Activated effector memory CD4-positive, alpha-beta T cell treated with Interleukin-2 at 50 U/mL for 16 hours (primary cell): ENCODE results near the gene MTG2.
A peak's percentile ranks its signal among the peaks of the same experiment; 100 is the strongest.

Experiments used
- DNase-seq: peaks from one replicate; pipeline ENCODE4 v3.0.0-alpha.2; 2020

MTG2 gene

DNA sequence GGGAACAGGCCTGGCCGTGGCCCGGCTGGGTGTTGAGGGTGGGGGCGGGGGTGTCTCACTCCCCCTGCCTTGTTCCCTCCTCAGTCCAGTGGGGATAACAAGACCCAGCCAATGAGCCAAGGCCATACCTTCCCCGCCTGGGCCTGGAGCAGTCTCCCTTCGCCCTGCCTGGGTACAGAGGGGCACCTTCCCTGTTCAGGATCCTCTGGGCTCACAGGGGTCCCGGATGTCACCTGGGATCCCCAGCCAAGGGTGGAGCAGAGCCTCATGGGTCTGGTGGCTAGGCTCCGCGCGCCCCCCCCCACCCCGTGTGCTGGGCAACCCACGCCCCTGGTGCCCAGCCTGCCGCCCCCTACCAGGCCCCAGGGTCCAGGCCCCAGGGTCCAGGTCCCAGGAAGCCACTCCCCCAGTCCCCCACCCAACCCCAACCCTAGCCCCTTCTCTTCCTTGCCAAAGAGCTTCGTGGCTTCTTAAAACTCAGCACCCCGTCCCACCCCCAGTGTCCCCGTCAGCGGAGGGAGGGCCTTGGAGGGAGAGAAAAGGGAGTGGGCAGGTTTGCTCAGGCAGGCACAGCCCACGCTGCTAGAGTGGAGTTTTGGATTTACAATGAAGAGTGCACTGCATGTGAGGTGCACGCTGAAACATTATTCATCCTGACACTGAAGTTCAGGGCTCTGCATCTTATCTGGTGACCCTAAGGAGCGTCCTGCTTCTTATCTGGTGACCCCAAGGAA lies 25.4 kb downstream of the MTG2 start:
- no peak for DNase-seq

DNA sequence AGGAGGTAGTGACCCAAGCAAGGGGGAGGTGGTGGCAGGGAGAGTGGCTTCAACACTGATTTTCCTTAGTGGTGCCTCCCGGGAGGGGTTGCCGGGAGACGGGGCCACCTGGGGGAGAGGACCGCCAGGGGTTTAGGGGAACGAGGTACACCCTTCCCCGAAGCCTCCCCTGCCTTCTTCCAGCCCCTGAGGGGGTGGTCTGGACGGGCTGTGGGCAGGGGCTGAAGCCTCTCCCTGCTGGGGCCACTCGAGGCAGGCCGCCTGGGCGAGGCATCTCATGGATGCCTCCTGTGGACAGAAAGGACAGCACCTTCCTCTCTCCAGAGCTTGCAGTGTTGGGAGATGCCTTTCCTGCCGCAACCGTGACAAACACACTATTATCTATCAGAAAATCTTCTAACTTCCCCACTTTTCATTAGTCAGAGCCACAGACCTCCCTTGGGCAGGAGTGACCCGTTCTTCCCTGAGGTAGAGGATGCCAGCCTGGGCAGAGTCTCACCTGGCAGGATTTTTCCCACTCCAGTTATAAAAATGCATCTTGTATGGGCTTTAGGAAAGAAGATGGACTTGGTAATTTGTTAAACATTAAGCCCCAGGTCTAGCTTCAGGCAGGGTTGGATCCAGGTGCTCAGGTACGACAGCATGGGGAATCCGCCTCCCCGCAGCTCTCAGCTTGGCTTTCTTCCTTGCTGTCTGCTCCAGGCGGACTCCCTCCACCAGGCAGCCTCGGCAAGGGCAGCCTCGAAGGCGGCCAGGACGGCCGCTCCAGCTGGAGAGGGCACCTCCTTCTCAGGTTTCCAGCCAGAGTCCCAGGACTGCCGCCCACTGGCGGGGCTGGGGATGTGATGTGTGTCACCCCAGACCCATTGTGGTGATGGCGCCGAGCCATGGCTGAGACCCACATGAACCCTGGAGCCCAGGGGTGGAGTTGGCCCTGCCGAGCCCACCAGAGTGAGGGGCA lies 26.2 kb downstream of the MTG2 start:
- no peak for DNase-seq

DNA sequence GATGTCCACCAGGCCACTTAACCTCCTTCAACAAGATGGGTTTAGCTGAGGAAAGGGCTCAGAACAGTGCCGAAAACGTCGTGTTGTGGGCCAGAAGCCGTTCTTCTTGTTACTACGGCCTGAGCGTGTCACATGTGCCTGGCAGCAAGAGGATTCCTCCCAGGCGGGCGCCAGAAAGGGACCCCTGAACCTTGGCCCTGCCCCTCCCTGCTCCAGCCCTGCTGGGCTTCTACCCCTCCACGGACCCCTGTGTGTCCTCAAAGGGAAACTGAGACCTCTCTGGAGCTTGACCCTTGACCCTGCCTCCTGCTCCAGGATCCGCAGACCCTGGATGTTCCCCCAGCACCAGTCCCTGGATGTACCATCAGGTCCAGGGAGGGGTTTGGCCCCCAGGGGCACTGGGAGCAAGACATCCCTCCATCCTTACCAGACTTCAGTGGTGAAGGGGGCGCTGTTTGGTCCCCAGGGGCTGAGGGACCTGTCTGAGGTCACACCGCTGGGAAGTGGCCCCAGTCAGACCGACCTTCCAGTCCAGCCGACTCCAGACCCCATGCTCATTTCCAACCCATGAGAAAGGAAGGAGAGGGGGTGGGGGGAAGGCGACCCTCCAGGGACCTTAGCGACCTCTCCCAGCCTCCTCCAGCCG lies 27.1 kb downstream of the MTG2 start:
- no peak for DNase-seq

DNA sequence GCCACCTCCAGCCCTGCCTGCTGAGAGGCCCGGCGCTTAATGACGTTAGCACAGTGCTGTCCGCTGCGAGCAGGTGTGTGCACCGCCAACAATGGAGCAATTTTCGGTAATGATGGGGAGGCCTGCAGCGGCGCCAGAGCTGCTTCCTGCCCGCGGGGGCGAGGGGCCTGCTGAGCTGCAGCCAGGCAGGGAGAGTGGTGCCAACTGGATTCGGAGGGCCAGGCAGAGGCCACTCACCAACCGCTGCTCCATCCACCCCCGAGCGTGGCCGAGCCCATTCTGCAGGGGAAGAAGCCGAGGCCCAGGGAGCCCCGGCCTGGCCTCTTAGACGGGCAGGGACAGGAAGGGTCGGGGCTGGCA lies 27.6 kb downstream of the MTG2 start:
- no peak for DNase-seq

DNA sequence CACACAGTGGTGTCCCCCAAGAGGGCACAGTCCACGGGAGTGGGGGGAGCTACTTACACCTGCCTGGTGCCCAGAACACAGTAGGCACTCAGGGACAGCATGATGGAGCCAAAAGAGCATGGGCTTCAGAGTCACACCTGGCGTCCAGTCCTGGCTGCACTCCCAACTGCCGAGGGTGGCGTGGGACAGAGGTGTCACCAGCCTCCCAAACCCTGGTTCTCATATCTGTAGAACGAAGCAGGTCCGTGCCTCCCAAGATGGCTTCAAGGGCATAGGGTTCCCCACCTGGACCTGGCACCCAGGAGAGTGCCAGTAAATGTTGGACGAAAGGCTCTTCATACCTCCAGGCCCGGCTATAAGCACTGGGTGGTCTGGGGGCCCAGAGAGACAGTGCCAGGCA lies 28.4 kb downstream of the MTG2 start:
- no peak for DNase-seq

DNA sequence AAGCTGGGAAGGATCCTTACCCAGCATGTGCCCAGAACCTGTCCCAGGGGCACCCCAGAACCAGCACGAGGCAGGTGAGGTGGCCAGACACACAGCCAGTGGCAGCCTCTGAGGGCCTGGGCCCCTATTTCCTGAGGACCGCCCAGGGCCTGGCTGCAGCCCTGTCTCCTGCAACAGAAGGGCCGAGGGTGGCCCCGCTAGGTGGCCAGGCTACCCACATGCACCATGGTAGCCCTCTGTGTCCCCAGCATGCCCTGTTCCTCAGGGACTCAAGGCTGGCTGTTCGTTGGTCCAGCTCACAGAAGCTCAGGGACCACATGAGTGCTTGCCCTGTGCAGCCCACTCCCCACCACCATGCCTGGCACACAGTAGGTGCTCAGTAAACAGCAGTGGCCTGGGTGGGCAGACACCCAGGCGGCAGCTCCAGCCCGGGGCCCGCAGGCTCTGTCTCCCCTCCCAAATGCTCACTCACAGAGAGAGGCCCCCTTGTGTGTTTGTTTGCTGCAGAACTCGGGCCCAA lies 29.0 kb downstream of the MTG2 start:
- DNase-seq: no peak

DNA sequence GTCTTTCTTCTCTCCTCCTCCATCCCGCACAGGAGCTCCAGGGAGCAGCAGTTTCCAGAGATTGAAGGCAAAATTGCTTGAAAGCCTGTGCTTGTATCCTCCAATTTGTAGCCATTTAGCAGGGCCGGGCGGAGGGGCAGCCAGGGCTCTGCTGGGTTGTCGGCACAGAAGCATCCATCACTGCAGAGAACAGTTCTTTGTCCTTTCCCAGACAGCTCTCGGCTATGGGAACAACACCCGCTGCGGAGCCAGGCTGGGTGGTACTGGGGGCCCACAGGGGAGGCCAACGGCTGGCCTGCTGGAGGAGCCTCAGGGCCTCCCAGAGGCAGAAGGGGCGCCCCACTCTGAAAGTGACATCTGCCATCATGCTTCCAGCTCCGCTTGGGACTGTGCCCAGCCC lies 29.5 kb downstream of the MTG2 start:
- DNase-seq: no peak

DNA sequence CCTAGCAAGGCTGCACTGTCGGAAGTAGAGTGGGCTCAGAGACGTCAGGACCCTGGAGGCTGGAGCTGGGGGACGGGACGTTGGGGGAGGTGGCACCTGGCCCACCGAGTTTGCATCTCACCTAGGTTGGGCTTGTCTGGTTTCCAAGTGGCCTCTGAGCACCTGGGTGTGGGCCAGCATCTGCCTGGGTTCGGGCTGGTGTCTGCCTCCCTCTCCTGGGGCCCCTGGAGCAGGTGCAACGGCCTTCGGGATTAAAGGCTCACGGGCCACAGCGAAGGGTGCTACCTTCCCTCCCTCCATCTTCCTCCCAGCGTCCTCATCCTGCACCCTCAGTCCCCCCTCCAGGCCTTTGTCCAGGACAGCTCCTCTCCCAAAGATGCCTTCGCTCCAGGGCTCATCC lies 31.2 kb downstream of the MTG2 start:
- no peak for DNase-seq

DNA sequence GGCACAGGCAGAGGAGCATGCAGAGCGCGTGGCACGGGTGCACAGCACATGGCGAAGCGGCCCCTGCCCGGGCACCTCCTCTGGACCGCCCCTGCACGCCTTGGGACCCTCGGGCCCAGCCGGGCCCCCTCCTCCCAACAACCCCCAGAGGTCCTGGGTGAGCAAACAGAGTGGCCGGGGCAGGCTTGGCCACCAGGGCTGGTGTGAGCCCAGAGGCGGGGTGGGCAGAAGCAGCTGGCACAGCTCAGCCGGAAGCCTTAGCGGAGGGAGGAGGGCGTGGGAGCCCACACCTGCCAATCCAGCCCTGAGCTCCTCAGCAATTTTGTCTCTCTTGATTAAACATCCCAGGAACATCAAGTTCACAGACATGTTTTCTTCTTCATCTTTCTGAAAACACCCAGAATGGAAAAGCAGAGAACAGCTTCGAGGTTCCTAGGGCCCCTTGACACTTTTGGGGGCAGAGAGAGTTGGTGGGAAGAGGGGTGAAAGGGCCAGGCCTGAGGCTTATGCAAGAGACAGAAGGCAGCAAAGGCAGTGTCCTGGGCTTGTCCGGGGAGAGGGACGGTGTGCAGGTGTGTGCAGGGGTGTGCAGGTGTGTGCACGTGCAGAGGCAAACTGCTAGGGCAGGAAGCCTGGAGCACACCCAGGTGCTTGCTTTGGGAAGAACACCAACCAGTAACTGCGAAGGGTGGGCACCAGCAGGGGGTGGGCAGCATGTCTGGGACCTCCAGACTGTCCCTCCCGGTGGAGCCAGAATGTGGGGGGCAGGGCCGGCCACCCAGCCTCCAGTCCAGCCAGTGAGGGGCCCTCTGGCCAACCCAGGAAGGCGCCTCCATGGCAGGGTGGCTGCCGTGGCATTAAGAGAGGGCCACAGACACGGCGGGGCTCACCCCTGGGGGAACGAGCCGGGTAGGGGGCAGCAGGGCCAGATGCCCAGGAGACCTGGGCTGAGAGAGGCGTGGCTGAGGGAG lies 32.5 kb downstream of the MTG2 start:
- no peak for DNase-seq

DNA sequence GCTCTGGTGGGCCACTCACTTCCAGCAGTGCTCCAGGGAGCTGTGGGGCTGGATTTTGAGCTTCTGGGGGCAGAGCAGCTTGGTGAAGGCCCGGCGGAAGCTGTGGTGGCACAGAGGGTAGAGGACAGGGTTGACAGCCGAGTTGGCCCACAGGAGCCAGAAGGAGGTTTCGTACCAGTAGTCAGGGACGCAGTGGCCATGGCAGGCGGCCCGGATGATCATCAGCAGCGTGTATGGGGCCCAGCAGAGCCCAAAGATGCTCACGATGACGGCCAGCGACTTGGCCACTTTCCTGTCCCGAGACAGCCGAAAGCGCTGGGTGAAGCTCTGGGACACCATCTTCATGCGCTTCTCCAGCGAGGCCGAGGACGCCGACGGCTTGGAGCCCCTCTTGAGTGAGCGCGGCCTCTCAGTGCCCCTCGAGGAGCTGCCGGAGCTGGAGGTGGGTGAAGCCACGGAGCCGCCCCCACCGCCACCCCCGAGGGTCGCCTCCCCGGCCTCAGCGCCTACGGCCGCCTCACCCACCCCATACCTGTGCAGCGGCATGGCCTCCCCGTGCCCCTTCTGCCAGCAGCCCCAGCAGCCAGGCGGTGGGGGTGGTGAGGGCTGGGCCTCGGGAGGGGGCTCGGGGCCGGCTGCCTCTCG lies 33.3 kb downstream of the MTG2 start:
- no peak for DNase-seq

DNA sequence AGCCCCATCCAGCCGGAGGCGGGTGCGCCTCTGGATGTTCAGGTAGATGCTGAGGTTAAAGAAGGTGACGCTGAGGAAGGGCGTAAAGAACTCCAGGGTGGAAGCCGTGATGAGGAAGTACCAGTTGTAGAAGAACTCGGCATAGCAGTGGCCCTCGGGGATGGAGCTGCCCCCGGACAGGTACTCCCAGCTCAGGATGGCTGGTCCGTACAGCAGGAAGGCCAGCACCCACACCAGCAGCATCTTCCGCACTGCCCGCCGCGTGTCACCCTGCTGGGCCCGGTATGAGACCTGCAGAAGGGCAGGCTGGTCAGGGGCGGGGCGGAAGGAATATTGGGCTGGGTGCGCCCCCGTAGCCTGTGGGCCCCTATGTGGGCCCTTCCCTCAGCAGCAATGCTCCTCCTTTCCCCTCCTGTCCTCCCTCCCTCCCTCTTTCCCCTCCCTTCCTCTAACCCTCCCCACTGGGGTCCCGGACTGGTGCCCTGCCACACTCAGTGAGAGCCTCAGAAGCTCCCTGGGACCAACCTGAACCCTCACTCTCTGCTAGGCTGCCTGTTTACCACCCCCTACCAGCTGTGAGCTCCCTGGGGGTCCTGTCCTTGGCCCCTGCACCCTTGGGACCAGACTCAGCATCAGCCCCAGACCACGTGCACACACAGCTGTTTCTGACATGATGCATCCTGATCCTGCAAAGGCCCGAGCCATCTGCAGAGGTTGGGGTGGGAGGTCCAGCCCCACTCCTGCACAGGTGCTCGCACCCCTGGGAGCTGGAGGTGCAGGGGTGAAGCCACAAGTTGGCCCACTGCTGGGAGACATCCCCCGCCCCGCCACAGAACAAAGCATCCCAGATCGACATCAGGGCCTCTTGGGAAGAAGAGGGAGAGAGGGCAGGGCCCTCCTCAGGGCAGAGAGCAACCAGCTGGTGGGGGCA lies 34.1 kb downstream of the MTG2 start:
- no peak for DNase-seq

DNA sequence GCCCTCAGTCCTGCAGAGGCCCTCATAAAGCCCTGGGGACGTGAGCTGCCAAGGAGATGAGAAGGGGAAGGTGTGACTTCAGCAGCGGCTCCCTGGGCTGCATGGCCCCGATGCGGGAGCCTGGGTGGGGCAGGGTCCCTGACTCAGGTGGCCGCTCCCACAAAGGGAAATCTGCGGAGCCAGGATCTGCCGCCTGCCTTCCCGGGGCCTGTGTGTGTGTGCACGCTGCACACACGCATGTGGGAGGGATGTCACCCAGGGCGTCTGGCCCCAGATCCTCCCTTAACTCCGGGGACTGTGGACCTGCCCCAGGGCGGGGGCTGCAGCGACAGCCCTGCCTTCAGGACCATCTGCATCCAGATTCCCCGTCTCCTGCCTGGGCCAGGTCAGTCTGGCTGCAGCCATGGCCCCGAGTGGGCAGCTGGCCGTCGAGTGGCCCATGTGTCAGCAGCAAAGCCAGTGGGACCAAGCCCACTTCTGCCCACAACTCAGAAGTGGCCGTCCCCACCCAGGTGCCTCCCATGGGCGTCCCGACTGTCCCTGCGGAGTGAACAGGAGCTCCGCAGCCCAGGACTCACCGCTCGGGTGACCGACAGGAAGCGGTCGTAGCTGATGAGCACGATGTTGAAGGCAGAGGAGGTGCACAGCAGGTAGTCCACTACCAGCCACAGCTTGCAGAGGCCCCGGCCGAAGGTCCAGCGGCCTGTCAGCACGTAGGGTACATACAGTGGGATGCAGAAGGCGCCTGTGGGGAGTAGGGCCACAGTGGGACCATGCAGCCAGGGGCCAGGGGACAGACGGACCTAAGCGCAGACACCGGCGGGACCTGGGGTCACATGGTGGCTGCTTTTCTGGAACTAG lies 35.3 kb downstream of the MTG2 start:
- DNase-seq: no peak

DNA sequence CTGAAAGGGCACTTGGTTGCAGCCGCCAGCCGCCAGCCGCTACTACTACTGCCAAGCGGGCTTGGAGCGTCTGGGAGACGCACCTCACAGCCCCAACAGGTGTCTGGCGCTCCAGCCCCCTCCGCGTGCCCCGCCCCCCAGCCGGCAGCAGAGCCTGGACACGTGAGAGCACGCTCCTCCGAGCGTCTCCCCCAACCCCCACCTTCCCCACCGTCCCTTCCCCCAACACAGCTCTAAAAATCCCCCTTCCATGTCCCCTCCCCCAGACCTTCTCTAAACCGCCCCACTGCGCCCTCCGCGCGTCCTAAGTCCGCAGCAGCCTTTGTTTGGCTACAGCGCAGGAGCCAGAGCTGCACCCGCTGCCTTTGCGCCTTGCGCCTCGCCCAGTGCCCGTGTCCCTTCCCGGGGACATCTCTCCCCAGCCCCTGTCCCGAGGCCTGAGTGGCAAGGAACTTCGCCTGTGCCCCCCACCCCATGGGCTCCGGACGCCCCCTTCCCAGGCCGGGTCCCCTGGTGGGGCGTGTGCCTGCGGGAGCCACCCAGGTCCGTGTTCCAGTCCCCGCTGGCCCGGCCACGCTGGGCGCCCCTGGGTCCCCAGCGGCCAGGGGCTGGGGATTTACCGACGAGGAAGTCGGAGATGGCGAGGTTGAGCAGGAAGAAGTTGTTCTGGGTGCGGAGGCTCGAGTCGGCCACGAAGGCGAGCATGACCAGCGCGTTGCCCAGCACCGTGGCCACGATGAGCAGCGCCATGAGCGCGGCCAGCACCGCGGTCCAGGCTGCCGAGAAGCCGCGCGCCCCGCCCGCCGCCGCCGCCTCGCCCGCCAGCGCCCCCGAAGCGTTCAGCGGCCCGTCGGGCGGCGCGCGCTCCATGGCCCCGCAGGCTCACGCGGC lies 36.5 kb downstream of the MTG2 start:
- DNase-seq: no peak

DNA sequence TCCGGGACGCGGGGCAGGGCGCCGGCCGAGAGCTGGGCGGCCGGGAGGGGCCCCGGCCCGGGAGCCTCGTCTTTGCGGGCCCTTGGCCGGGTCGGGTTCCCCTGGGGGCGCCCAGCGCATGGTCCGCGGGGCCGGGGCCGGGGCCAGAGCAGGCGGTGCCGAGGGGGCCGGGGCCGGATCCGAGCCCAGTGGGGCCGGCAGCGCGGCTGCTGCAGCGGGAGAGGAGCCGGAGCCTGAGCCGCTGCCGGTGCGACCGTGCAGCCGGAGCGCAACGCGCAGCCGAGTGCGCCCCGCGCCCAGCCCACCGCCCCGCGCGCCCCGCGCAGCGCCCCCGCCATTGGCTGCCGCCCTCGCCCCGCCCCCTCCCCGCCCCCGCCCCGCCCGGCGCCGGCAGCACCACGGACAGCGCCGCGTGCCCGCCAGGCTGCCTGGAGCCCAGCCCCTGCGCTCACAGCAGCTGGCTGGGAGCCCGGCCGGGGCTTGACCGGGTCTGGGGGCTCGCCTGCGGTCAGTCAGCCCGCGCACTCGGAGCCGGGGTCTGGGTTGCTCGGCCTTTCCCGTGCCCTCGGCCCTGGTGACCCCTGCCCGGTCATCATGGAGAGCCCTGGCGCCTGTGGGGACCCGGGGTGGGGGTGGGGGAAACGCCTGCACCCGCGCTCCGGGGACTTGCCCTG lies 37.3 kb downstream of the MTG2 start, which contains the start of gene HRH3:
TSS of gene HRH3 (minus strand) at position 287 of the 674 bp plus-strand sequence. CDS start 308 bp downstream, outside the sequence.
- DNase-seq: peak; percentile 37

DNA sequence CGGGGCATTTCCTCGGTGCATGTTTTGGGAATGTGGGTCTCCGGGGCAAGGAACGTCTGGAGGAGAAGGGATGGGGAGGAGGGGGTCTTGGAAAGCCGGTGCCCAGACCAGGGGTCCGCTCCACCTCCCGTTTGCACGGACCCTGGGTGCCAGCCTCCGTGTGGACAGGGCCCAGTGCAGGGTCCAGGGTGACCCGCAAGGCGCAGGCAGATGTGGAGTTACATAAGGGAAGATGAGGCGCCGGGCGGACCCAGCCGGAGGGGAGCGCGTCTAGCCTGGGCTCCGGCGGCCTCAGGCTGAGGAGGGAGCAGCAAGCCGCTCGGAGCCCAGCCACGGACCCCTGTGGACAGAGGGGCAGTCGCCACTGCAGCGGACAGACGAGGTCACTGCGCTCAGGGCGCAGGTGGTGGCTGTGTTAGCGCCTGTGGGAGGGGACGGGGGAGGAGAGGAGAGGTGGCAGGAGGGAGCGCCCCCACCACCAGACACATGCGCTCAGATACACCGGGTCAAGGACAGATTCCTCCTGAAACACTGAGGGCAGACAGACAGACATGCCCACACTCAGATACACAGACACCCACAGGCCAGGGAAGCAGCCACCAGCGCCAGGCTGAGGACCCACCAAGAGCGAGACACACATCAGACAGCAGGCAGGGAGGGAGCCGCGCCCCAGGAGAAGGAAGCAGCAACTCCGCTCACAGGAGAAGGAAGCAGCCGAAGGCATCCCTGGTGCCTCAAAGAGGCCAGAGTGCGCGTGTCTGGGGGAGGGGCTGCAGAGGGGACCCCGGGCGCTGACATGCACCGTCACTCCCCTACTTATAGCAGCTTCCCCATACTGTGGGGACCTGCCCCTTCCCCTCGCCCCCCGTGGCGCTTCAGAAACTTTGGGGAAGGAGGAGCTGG lies 38.1 kb downstream of the MTG2 start:
- no peak for DNase-seq

DNA sequence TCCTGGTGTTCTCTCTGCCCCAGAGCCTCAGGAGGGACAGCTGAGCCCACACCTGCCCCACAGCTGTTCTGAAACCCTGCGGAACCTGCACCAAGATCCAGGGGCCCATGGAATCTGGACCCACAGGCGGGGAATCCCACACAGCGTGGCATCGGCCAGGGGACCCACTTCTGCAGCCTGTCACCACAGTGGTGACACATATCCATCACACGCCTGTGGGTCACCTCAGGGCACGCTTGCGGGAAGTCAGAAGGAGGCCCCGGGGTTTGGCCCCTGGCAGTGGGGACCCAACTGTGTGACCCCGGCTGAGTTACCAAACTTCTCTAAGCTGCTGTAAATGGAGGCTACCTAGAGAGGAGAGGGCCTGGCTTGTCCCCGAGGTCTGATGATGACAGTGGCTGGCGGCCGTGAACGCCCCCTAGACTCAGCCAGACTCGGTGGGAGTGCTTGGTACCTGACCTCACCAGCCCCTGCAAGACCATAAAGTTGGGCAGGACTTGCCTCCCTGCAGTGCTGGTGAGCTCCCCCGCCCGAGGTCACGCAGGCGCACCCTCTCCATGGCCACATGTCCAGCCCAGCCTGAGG lies 39.5 kb downstream of the MTG2 start:
- no peak for DNase-seq
